Fibroblast of lung (primary cell): ENCODE measurements around the gene GOLGA7B. TPM values are rescaled to one million over a fixed set of nuclear protein-coding genes. Genes with fewer than 3 reads are reported as not detected.

ENCODE experiments used
- DNase-seq, 2 donors: peaks; one replicate each; pipeline versions ENCODE4 v3.0.0 to v3.0.0-alpha.2; 2010; ENCODE audit warnings: low read depth in 2 of 2
- H2AFZ ChIP-seq: 2 replicates; pipeline ENCODE4 v1.5.1; 2012; ENCODE audit warnings: low read length, control low read depth, inconsistent platforms
- H3K27ac ChIP-seq: 2 replicates; pipeline ENCODE4 v1.5.1; 2011; ENCODE audit warnings: low read length, control low read depth; ENCODE audit not compliant: insufficient read depth
- H3K27me3 ChIP-seq: 2 replicates; pipeline ENCODE4 v1.5.1; 2011; ENCODE audit warnings: mild to moderate bottlenecking, low read length; ENCODE audit not compliant: control insufficient read depth, insufficient read depth
- H3K36me3 ChIP-seq: 2 replicates; pipeline ENCODE4 v1.5.1; 2011; ENCODE audit warnings: low read length; ENCODE audit not compliant: control insufficient read depth, insufficient read depth
- H3K4me1 ChIP-seq: 2 replicates; pipeline ENCODE4 v1.5.1; 2011; ENCODE audit warnings: low read length; ENCODE audit not compliant: control insufficient read depth, insufficient read depth; ENCODE audit errors: extremely low read depth
- H3K4me2 ChIP-seq: 2 replicates; pipeline ENCODE4 v1.5.1; 2011; ENCODE audit warnings: low read length, control low read depth; ENCODE audit not compliant: insufficient read depth; ENCODE audit errors: extremely low read depth
- H3K4me3 ChIP-seq, 4 experiments: fragments of 200-600 bp in 1 of 4; sonication (generic) in 1 of 4; replicated peaks in 1 of 4; 2 replicates each; pipeline ENCODE4 v1.5.1; 2011 to 2016; ENCODE audit warnings: low read length in 4 of 4, low read depth in 3 of 4, mild to moderate bottlenecking in 3 of 4, control low read depth in 2 of 4, inconsistent platforms in 1 of 4, mixed read lengths in 1 of 4; ENCODE audit not compliant: insufficient read depth in 1 of 4; ENCODE audit errors: control extremely low read depth in 1 of 4
- H3K79me2 ChIP-seq: 2 replicates; pipeline ENCODE4 v1.5.1; 2012; ENCODE audit warnings: mild to moderate bottlenecking, low read length, inconsistent platforms; ENCODE audit not compliant: control insufficient read depth, insufficient read depth
- H3K9ac ChIP-seq: 2 replicates; pipeline ENCODE4 v1.5.1; 2011; ENCODE audit warnings: mild to moderate bottlenecking, low read length, control low read depth; ENCODE audit not compliant: insufficient read depth
- H3K9me3 ChIP-seq: 2 replicates; pipeline ENCODE4 v1.5.1; 2012; ENCODE audit warnings: low read depth, low read length; ENCODE audit not compliant: control insufficient read depth, insufficient read depth
- H4K20me1 ChIP-seq: 2 replicates; pipeline ENCODE4 v1.5.1; 2011; ENCODE audit warnings: low read length; ENCODE audit not compliant: control insufficient read depth, insufficient read depth; ENCODE audit errors: extremely low read depth
- CTCF ChIP-seq, 2 donors: IDR thresholded peaks in 1 of 2; conservative IDR thresholded peaks in 1 of 2; 1 replicate in 1 of 2; 2 replicates in 1 of 2; pipeline ENCODE4 v1.5.1; 2011 to 2012; ENCODE audit warnings: low read length in 2 of 2, control low read depth in 1 of 2, inconsistent platforms in 1 of 2, low read depth in 1 of 2, mild to moderate bottlenecking in 1 of 2
- EZH2 ChIP-seq: IDR thresholded peaks from 2 replicates; pipeline ENCODE4 v1.5.1; 2012; ENCODE audit warnings: low read length, control low read depth, mild to moderate bottlenecking; ENCODE audit errors: missing control alignments
- polyA plus RNA-seq, 2 donors: library from polyadenylated mRNA; depleted of rRNA in 1 of 2; stranded (reverse) in 1 of 2; unstranded in 1 of 2; fragments of >200 nt; gene quantifications; 2 replicates each; pipeline ENCODE4 v1.2.1, GENCODE V29; 2011 to 2012; ENCODE audit warnings: missing spikeins in 1 of 2
- total RNA-seq: library from RNA; depleted of rRNA; stranded (reverse); fragments of >200 nt; gene quantifications from 2 replicates; pipeline ENCODE4 v1.2.1, GENCODE V29; 2014

The GOLGA7B gene
- total and polyA plus RNA-seq, 2 donors (not counting 1 experiment from before 2014, with no cell fraction given), result under 0.01 TPM; not detected in 1

- no peaks in the 10 kb centered on the region for H3K9me3 ChIP-seq
- H3K27ac ChIP-seq, result no peak overlapping the region
- no peaks in the 10 kb centered on the region for H3K4me1 ChIP-seq
- no peak overlapping the region for H2AFZ ChIP-seq
- no peak overlapping the region for H3K4me2 ChIP-seq
- no peaks in the 10 kb centered on the region for H3K36me3 ChIP-seq
- TF ChIP-seq EZH2 (no peak), CTCF (conservative IDR thresholded peaks at IDR 0.05 in 1 of 2, IDR thresholded peaks at IDR 0.05 in 1 of 2; ENCODE audit: low read depth in 1 of 2, low read length in 2 of 2) (no peak)
- no peaks in the 10 kb centered on the region for H4K20me1 ChIP-seq
- peaks cover 9% of the 10 kb centered on the region for H3K27me3 ChIP-seq
- no peaks in the 10 kb centered on the region for H3K79me2 ChIP-seq
- DNase-seq, result no peak
- no peak overlapping the region for H3K4me3 ChIP-seq
- no peak overlapping the region for H3K9ac ChIP-seq
Observed at GRCh38 chr10:97811958-97812357, 37.7 kb upstream of the GOLGA7B start.

GRCh38 chr10:97812696-97813095 lies 36.9 kb upstream of the GOLGA7B start:
- H3K4me2 ChIP-seq, result no peak overlapping the region
- no peak for DNase-seq
- H3K27ac ChIP-seq, result no peak overlapping the region

GRCh38 chr10:97813311-97813710 lies 36.3 kb upstream of the GOLGA7B start:
- no peak for TF ChIP-seq EZH2
- TF ChIP-seq CTCF (conservative IDR thresholded peaks at IDR 0.05 in 1 of 2, IDR thresholded peaks at IDR 0.05 in 1 of 2; ENCODE audit: low read depth in 1 of 2, low read length in 2 of 2), result no peak
- Histone ChIP-seq H3K9me3 (no peaks in the 10 kb centered on the region), H3K9ac (no peak overlapping the region), H3K79me2 (no peaks in the 10 kb centered on the region), H3K4me3 (no peak overlapping the region), H3K4me1 (no peaks in the 10 kb centered on the region), H4K20me1 (no peaks in the 10 kb centered on the region), H3K36me3 (no peaks in the 10 kb centered on the region), H3K27ac (no peak overlapping the region), H3K4me2 (no peak overlapping the region), H3K27me3 (peaks cover 12% of the 10 kb centered on the region), H2AFZ (no peak overlapping the region)
- DNase-seq, result no peak

More at GRCh38 chr10:97812696-97813095, 36.9 kb upstream of the GOLGA7B start:
- Histone ChIP-seq H3K36me3 (no peaks in the 10 kb centered on the region), H3K4me3 (no peak overlapping the region), H3K4me1 (no peaks in the 10 kb centered on the region), H2AFZ (no peak overlapping the region), H3K79me2 (no peaks in the 10 kb centered on the region), H3K9me3 (no peaks in the 10 kb centered on the region), H3K9ac (no peak overlapping the region), H4K20me1 (no peaks in the 10 kb centered on the region), H3K27me3 (peaks cover 9% of the 10 kb centered on the region)
- TF ChIP-seq EZH2, result no peak
- TF ChIP-seq CTCF (conservative IDR thresholded peaks at IDR 0.05 in 1 of 2, IDR thresholded peaks at IDR 0.05 in 1 of 2; ENCODE audit: low read depth in 1 of 2, low read length in 2 of 2), result no peak
